GM21528 (cell line): ENCODE measurements around the gene RIMKLB.
"Not testable (repeated sequence)": the region's sequence is repeated elsewhere in the genome, so short reads cannot be mapped to it uniquely, and the experiment has no call there.

ENCODE experiments used
- ATAC-seq: cut with Tn5 transposase; IDR thresholded peaks from one replicate; pipeline ENCODE4 v1.9.1; 2021; ENCODE audit warnings: mild to moderate bottlenecking, moderate library complexity; ENCODE audit not compliant: unreplicated experiment, low FRiP score

RIMKLB gene

GRCh38 chr12:8810112-8810511 lies 112.3 kb downstream of the RIMKLB start:
- ATAC-seq: not testable (repeated sequence)

GRCh38 chr12:8813572-8814357 lies 116.0 kb downstream of the RIMKLB start:
- no peak for ATAC-seq

GRCh38 chr12:8816448-8817050 lies 118.8 kb downstream of the RIMKLB start:
- no peak for ATAC-seq

- ATAC-seq: no peak
Observed at GRCh38 chr12:8817856-8818255, 120.1 kb downstream of the RIMKLB start.

GRCh38 chr12:8818526-8818925 lies 120.7 kb downstream of the RIMKLB start:
- no peak for ATAC-seq

DNA sequence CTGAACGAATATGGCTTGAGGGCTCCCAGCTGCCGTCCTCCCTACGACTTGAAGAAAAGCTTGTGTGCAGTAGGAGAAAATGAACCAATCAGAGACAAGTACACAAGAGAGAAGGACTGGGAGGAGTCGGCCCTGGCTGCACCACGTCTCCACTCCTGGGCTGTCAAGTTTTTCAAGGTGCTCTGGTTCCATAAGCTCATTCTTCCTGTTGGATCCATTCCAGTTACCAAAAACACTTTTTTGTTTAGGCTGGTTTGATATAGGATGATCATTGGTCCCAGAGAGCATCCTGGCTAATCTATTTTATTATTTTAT lies 121.8 kb downstream of the RIMKLB start:
- ATAC-seq: no peak

DNA sequence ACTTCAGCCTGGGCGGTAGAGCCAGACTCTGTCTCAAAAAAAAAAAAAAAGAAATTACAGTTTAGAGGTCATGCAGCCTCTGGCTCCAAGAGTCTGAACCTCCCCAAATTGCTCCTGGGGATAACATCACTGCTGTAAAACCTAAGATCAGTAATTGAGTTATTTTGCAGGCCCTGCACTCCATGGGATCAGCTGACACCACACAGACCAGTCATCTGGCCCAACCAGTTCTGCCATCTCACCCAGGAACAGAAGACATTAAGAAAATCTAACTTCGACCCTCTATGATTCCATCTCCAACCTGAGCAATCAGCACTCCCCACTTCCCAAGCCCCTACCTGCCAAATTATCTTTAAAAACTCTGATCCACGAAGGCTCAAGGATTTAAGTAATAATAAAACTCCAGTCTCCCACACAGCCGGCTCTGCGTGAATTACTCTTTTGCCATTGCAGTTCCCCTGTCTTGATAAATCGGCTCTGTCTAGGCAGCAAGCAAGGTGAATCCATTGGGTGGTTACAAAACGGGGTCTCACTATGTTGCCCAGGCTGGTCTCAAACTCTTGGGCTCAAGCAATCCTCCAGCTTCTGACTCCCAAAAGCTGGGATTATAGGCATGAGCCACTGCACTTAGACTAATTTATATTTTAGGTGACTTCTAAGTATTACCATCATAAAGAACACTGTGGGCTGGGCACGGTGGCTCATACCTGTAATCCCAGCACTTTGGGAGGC lies 123.1 kb downstream of the RIMKLB start:
- not testable (repeated sequence) for ATAC-seq

GRCh38 chr12:8821591-8821990 lies 123.8 kb downstream of the RIMKLB start:
- ATAC-seq: no peak

GRCh38 chr12:8822298-8822697 lies 124.5 kb downstream of the RIMKLB start, which contains the start of gene A2ML1:
Gene A2ML1 (plus strand): TSS chr12:8822621. CDS start chr12:8822652, 31 bp downstream.
- ATAC-seq: no peak

DNA sequence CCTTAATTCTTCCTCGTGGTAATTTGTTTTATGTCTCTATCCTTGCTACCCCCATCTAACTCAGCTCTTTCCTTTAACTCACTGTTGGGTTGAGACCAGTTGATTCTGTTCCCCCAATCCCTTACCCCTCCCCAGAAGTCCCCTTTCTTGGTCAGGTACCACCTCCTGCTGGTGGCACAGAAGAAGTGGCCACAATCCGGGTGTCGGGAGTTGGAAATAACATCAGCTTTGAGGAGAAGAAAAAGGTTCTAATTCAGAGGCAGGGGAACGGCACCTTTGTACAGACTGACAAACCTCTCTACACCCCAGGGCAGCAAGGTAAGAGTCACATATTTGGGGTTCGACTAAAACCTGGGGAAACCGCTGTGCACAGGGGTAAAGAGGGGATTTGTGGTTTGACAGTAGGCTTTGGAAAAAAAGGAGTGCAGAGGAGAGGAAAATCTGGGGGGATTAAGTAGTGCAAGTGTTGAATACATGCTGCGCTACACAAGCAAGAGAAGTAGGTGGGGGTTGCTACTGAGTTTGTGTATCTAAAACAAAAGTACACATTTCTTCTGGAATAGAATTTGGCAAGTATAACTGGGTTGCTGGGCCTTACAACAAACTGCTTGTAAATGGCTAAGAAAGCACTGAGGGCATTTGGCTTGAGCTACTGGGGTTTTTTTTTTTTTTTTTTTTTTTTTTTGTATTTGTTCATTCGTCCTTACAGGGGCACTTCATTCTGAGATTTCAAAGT lies 125.9 kb downstream of the RIMKLB start:
- ATAC-seq: no peak

GRCh38 chr12:8827551-8828256 lies 129.9 kb downstream of the RIMKLB start:
- ATAC-seq: no peak

GRCh38 chr12:8828257-8829124 lies 130.7 kb downstream of the RIMKLB start:
- no peak for ATAC-seq

DNA sequence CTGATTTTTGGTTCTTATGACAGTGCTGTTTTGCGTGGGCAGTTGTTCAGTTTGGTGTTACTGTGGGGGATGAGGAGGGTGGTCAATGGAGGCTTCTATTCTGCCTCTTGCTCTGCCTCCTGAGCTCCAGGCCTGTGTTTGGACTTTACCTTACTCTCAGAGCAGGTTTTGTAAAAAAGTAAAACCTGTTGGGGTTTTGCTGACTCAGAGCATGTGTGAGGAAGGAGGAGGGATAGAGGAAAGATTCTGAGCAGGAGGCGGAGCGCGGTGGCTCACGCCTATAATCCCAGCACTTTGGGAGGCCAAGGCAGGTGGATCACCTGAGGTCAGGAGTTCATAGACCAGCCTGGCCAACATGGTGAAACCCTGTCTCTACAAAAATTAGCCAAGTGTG lies 131.3 kb downstream of the RIMKLB start:
- no peak for ATAC-seq

- no peak for ATAC-seq
Observed at GRCh38 chr12:8829621-8830020, 131.8 kb downstream of the RIMKLB start.

GRCh38 chr12:8831116-8831515 lies 133.3 kb downstream of the RIMKLB start:
- no peak for ATAC-seq

- no peak for ATAC-seq
Observed at GRCh38 chr12:8832500-8832899, 134.7 kb downstream of the RIMKLB start.
